PC-3 (cell line): ENCODE measurements around the gene DIP2C.

ENCODE experiments used
- CTCF ChIP-seq: fragments of 300-600 bp; sonication (generic); conservative IDR thresholded peaks from 2 replicates; pipeline ENCODE4 v1.5.1; 2017; ENCODE audit warnings: antibody characterized with exemption, low read depth, mild to moderate bottlenecking, low read length
- EZH2 ChIP-seq: fragments of 300-600 bp; sonication (generic); IDR thresholded peaks from one replicate; pipeline ENCODE4 v1.6.1; 2017; ENCODE audit warnings: antibody characterized with exemption, mild to moderate bottlenecking, low read length; ENCODE audit not compliant: unreplicated experiment
- EZH2phosphoT487 ChIP-seq: fragments of 300-600 bp; sonication (generic); IDR thresholded peaks from 2 replicates; pipeline ENCODE4 v1.6.1; 2018; ENCODE audit warnings: mild to moderate bottlenecking, antibody characterized with exemption, low read length, borderline replicate concordance

GRCh38 chr10:668786-669485 is 20.5 kb downstream of the DIP2C start:
- no peak for TF ChIP-seq CTCF
- TF ChIP-seq EZH2 = no peak
- no peak for TF ChIP-seq EZH2phosphoT487
